GM19023 (cell line): ENCODE measurements around the gene CMKLR1.

Experiments used
- ATAC-seq: cut with Tn5 transposase; IDR thresholded peaks from one replicate; pipeline ENCODE4 v1.9.1; 2021; ENCODE audit warnings: mild to moderate bottlenecking, moderate library complexity; ENCODE audit not compliant: unreplicated experiment

CMKLR1 gene, protein sequence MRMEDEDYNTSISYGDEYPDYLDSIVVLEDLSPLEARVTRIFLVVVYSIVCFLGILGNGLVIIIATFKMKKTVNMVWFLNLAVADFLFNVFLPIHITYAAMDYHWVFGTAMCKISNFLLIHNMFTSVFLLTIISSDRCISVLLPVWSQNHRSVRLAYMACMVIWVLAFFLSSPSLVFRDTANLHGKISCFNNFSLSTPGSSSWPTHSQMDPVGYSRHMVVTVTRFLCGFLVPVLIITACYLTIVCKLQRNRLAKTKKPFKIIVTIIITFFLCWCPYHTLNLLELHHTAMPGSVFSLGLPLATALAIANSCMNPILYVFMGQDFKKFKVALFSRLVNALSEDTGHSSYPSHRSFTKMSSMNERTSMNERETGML

DNA sequence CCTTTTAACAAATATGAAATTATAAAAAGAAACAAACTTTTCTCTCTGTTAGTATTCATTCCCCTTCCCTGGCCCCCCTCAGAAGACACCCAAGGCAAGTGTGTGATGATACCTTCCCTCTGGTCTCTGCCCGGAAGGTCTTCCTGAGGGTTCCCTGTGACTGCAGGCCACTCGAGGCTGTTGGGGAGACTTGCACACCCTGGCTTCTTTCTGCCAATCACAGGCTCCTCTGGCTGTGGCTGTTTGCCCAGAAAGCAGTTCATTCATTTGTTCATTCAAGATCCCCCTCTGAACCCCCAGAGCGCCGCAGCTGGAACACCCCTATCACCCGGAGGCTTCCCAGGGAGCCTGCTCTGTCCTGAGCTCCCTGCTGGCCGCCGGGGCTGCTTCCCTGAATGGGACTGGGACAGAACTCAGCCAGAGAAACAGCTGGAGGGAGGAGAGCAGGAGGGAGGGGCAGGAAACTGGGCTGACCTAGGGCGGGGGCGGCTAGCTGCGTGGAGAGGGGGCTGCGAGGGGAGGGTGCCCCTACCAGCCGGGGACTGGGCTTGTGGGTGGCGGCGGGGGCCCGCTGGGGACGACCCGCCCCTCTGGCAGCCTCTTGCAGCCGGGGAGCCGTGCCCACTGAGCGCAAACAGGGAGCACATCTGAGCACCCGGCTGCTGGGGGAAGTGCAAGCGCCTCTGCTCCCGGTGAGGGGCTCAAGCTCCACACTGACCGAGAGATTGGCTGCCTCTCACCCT lies at the start of gene CMKLR1:
TSS of gene CMKLR1 (minus strand) at position 397 of the 743 bp plus-strand sequence. CDS start 45,720 bp downstream, outside the sequence.
- no peak for ATAC-seq

DNA sequence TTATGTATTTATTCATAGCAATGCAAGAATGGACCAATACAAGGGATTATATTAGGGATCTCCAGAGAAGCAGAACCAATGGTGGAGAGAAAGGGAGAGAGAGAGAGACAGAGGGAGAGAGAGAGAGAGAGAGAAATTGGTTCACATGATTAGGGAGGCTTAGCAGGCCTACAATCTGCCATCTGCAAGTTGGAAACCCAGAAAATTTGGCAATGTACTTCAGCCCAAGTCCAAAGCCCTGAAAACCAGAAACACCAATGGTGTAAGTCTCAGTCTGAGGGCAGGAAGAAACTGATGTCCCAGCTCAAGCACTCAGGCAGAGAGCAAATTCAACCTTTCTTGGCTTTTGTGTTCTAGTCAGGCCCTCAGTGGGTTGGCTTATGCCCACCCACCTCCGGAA lies 48.7 kb upstream of the CMKLR1 start:
- no peak for ATAC-seq

DNA sequence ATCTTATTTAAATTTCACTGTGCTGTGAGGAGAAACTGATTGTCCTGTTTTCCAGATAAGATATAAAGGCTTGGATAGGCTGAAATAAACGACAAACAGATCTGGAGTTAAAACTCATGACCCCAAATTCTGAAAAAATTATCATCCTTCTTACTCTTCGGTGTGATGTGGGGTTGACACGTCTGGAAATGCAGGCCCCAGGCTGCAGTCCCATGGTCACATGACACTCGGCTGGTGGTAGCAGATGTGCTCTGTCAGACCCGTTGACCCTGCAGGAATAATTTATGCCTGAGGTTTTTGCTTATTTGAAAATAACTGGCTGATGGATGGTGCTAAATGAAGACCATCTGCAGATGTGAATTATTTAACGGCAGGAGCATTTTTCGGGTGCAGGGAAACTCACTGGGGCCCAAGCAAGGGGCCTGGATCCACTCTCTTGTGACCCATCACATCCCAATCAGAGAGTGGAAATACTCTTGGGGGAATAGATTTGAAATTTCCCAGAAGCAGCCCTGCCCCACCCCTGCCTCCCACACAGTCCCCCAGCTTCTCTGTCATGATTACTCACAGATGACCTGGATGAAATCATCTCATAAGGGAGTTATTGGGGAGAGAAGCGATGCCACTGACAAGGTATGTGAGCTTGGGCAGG lies 47.7 kb upstream of the CMKLR1 start:
- ATAC-seq, result no peak

DNA sequence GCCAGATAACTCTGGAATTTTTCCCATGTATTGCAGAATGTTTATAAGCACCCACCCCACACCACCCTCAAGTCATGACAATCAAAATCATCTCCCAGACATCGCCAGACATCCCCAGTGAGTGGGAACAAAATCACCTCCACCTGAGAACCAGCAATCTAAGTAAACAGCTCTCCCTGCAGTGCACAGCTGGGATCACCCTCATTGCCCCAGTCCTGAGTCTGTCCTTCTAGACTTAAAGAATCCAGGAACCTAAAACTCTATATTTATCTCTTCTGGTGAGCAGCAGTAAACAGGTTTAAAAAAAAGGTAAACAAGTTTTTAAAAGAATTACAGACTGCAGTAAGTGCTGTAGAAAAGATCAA lies 43.3 kb upstream of the CMKLR1 start:
- no peak for ATAC-seq

DNA sequence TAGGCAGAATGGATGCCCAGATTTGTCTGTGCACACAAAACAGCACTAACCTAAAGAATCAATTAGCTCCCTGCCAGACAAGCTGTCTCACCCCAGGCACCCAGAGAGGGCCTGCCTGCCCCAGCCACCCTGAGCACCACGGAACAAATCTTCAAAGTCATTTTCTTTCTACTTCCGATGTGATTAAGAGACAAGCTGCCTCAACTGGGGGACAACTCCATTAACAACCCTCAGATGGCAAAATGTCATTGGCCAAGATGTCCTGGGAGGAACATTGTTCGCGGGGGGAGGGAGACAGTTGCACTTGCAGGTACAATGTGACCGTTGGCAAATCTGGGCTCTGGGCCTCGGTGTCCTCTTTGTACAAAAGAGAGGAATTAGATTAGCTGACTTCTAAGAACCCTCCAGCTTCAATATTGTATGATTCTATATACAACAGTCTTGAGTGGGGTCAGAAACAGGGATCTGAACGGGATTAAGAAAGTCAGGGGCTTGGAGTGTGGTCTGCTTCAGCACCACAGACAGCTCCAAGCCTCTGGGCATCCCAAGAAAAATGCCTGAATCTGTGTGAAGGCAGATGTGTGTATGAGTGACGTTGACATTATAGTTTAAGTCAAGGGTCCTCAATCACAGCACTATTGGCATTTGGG lies 42.8 kb upstream of the CMKLR1 start:
- no peak for ATAC-seq

DNA sequence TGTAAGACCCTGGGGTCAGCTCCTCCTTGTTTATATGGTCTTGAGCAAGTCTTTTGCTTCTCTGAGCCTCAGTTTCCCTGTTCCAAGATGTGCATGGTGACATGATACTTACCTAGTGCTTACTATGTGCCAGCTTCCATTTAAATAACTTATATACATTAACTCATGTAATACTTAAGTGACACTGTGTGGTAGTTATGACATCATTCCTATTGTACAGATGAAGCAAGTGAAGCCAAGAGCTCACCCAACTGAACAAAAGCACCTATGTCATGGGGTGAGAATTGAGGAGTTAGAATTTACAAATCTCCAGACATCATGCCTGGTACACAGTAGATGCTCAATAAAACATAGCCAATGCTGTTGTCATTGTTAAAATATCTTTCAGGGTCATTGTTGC lies 41.3 kb upstream of the CMKLR1 start:
- ATAC-seq, result no peak

DNA sequence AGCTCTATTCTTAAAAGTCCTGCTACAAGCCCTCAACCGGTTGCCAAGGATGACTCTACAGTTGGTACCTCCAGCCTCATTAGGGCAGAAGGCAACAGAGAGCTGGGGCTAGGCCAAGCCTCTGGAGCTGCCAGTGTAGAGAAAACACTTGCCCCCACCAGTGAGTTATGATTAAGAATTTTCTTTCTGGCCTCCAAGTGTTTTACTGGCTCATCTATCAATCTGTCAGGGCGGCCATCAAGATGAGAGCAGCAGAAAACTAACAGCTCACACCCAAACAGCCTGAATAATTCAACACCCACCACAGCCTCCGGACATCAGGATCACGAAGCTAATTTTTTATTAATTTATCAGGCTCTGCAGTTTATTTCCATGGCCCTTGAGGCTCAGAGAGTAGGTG lies 40.7 kb upstream of the CMKLR1 start:
- ATAC-seq, result no peak

DNA sequence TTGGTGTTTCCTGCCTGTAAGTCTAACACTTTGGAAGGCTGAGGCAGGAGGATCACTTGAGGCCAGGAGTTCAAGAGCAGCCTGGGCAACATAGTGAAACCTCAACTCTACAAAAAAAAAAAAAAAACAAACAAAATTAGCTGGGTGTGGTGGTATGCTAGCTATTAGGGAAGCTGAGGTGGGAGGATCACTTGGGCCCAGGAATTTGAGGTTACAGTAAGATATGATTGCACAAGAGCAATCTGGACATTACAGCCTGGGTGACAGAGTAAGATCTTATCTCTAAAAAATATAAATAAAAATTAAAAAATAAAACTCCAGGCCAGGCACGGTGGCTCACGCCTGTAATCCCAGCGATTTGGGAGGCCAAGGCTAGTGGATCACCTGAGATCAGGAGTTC lies 39.8 kb upstream of the CMKLR1 start:
- ATAC-seq, result no peak

DNA sequence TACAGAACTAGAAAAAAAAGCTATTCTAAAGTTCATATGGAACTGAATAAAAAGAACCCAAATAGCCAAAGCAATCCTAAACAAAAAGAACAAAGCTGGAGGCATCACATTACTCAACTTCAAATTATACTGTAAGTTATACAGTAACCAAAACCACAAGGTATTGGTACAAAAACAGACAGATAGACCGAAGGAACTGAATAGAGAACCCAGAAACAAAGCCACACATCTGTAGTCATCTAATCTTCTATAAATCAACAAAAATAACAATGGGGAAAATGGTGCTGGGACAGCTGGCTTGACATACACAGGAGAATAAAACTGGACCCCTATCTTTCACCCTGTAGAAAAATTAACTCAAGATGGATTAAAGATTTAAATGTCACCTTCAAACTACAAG lies 38.1 kb upstream of the CMKLR1 start:
- ATAC-seq, result no peak

DNA sequence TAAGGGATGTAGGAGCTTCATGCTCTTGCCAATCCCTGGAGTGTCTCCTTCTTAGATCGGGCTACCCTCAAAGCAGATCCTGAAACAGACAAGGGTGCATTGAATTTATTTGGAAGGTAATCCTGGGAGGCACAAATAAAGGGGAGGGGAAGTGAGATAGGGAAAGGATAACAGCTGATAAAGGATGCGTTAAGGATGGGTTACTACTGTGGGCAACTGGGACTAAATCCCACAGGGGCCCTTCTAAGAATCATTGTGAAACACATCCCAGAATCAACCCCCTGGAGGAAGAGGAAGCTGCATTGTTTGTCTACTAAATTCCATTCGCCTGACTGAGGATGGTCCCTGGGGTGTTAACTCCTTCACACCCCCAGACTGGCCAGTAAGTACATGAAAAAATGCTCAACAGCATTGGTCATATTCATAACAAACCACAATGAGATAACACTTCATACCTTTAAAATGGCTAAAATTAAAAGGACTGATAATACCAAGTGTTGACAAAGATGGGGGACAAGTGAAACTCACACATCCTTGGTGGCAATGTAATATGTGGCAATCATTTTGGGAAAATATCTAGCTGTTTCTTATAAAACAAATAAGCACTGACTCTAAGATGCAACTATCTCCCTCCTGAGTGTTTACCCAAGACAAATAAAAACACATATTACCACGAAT lies 37.0 kb upstream of the CMKLR1 start:
- ATAC-seq, result no peak

DNA sequence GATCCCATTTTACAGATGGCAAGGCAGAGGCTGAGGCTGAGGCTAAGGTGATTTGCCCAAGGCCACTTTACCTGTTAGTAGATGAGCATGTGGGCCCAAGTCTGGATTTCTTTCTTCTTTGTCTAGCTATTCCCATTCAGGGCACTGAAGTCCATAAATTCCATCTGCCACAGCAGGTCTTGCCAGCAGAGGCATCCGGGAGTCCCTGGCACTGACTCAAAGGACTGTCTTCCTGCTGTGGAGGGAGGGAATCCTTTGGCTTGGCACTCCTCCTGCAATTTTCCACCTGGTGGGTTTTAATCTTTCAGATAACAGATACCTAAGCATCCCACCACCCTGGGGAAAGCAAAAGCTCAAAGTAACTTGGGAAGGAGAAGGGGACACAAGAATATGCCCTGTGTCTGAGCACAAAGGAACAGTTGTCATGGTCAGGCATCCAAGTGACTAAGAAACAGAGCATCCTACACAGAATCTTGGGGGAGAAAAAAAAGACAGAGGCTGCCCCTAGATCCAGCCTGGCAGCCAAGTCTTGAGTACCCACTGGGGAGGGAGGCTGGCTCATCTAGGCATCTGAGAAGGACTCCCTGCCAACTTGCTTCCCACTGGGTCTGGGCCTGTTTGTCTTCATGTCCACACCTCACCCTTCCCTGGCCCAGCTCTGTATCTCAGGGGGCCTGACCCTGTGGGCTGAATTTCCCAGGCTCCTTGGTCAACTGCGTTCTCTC lies 35.6 kb upstream of the CMKLR1 start:
- no peak for ATAC-seq

DNA sequence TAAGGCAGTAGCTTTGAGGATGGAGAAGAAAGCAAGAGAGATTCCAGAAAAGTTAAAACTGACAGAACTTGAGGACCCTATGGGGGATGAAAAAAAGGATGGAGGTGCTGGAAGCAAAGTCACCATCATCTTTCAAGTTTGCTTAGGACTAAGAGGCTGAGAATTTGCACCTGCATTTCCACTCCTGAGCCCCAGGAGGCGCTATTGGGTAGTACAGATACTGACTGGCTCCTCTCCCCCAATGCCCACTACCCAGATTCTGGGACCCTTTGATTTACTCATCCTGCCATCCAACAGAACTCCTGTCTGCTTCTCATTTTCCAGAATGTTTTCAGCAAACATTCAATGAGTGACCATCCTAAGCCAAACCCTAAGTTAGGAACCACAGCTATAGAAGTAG lies 34.0 kb upstream of the CMKLR1 start:
- ATAC-seq, result no peak

DNA sequence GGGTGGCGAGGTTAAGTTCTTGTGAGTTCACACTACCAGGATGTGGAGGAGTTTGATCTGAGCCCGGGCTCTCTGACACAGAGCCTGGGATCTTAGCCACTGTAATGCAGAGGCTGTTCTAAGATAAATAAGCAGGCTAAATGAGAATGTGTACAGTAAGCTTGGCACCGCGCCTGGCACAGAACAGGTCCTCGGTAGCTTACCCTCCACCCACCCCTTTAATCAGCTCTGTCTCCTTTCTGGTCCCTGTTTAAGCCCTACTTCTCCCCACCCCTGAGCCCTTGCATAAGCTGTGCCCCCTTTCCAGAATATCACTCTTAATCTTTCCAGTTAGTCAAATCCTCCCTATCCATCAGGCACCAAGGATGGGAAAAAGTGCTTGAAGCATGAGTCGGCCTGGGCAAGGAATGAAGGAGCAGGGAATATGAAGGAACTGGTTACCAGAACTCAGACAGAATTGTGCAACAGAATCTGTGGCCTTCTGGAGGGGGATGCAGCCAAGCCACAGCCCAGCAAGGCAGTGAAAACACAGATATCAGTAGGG lies 32.8 kb upstream of the CMKLR1 start:
- ATAC-seq, result no peak

DNA sequence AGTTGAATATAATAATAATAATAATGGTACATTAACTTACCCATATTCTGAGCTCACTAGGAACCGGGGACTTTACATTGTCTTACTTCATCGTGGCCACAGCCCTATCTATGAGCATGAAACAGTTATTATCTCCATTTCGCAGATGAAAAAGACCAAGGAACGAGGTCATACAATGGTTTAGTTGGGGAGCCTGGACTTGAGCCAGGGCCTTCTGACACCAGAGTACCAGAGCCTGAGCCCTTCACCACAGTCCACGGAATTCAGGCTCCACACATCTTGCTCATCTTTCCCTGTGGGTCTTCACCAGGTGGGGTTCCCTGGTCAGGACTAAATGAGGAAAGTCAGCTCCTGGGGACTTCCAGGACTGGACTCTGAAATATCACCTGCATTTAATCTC lies 31.3 kb upstream of the CMKLR1 start:
- ATAC-seq, result no peak

DNA sequence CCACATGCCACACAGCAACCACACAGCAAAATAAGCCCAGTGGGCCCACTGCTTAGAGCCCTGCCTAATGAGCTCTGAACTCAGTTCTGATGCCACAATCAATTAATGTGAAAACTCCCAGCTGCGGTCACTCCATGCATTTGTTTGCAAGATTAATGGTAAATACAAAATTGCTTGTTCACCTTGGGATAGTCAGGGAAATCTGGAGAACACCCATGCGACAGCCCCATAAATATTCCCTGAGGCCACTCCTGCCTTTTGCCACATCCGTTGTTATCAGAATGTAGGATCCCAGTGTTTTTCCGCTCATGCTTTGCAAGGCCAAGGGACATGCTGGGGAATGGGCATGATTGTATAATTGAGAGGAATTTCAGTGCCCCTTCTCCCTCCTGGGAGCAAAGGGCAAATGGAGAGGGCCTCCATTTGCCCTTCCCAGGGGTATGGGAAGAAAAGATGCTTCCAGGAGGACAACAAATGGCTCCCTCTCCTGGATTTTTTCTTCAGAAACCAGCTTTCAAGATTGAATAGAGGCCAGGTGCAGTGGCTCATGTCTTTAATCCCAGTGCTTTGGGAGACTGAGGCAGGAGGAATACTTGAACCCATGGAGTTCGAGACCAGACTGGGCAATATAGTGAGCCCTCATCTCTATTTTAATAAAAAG lies 30.8 kb upstream of the CMKLR1 start:
- no peak for ATAC-seq

DNA sequence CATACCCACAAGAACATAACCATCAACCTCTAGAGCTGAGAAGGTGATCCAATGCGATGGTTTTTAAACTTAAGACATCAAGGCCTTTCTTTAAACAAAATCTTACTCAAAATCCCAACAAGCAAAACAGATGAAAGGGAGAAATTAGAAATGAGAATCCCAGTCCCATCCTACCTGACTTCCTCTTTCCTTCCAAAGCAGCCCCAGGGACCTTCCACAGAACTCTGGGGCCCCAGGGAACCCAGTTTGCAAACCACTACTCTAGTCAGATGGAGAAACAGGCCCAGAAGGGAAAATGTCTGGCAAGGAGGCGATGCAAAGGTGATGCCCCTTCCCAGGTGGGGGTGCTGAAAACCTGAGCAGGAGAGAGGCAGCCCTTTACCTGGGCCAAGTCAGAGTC lies 29.0 kb upstream of the CMKLR1 start:
- no peak for ATAC-seq

DNA sequence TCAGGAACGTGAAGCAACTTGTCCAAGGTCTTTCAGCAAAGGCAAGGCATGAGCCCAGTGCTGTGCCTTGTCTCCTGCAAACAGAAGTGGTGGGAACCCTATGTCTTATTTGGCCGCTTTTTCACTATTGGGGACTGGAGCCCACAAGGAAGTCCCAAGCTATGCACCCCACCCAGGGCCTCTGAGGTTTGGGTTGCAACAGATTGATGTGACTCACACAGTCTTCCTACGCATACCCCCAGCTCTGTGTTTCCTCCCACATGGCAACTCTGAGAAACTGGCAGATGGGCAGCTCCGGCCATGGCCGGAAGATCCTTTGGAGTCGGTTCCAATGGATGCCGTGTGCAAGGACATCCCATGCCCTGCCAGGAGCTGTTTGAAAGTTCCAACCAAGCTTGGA lies 28.3 kb upstream of the CMKLR1 start:
- no peak for ATAC-seq

DNA sequence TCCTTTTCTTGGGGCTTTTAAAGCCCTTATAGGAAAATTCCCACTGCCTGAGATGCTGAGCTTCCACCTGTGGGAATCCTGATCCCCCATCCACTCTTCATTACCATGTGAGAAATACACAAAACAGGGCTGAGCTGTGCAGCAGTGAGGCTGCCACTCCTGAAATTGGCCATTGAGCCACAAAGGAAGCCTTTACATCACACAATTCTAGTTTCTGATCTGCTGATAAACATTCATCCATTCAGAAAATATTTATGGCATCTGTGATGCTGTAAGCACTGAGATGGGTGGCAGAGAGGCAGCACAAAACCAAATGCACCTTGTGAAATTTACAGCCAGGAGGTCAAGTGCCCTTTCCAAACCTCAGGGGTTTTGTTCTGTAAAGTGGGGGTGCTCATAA lies 26.2 kb upstream of the CMKLR1 start:
- ATAC-seq, result no peak

DNA sequence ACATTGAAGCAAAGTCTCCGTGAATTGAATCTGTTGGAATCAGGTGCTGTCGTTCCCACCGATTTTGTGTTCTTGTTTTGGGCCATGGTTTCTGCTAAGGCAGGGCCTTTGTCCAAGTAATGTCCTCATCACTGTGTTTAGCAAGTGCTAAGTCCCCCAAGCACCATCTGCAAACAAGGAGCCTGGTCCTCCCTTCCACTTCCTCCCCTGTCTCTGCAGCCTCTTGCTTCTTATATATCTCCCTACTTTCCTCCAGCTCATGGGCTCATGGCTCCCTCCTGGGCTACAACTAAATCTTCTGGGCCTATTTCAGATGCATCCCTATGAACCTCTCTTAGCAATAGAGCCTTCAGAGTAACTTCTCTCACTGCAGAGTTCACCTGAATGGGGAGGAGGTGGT lies 25.8 kb upstream of the CMKLR1 start:
- no peak for ATAC-seq

DNA sequence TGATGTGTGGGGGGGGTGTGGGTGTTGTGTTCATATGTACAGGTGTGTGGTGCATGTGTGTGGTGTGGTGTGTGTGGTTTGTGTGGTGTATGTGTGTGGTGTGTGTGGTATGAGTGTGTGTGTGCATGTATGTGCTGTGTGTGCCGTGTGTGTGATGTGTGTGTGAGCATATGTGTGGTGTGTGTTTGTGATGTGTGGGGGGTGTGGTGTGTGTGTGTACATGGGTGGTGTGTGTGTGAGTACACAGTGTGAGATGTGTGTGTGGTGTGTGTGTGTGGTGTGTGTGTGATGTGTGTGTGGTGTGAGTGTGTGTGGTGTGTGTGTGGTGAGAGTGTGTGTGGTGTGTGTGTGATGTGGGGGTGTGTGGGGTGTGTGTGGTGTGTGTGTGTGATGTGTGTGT lies 24.5 kb upstream of the CMKLR1 start:
- no peak for ATAC-seq
